ES-I3 (cell line): ENCODE results near the gene SYNPR.

ENCODE experiments used
- H3K36me3 ChIP-seq: 2 replicates; pipeline ENCODE4 v1.6.1; 2013; ENCODE audit warnings: mild to moderate bottlenecking, low read length, control low read depth, moderate library complexity; ENCODE audit not compliant: insufficient read depth
- H3K4me1 ChIP-seq: 2 replicates; pipeline ENCODE4 v1.6.1; 2013; ENCODE audit warnings: mild to moderate bottlenecking, control low read depth, low read length; ENCODE audit not compliant: insufficient read depth
- H3K9ac ChIP-seq: 2 replicates; pipeline ENCODE4 v1.6.1; 2013; ENCODE audit warnings: low read depth, mild to moderate bottlenecking, low read length, moderate library complexity
- H3K9me3 ChIP-seq: 2 replicates; pipeline ENCODE4 v1.6.1; 2013; ENCODE audit warnings: mild to moderate bottlenecking, low read length, moderate library complexity; ENCODE audit not compliant: control insufficient read depth, insufficient read depth

Gene SYNPR

DNA sequence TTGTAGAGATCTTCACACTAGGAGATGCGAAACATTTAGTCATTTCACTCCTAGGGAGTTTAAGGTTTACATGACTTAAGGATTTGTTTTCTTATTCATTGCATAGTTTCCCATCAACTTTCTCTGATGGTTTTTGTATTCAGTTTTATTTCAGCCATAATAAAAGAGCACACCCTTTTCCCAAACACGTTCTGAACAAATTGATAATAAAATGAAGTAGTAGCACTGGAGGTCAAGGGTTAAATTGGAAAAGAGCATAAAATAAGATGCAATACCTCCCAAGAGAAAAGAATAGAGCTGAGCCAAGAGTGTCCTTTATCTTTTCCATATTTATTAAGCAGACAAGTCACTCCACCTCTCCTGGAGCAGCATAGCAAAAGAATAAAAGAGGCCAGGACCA, 104.9 kb downstream of the SYNPR start:
- Histone ChIP-seq H3K4me1 (peaks cover 5% of the 10 kb centered on the region), H3K9me3 (no peaks in the 10 kb centered on the region), H3K9ac (no peak overlapping the region), H3K36me3 (no peaks in the 10 kb centered on the region)

- H3K9me3 ChIP-seq: no peaks in the 10 kb centered on the region
- H3K36me3 ChIP-seq: no peaks in the 10 kb centered on the region
- H3K9ac ChIP-seq: no peak overlapping the region
- H3K4me1 ChIP-seq: peaks cover 5% of the 10 kb centered on the region
These were observed 106.3 kb downstream of the SYNPR start for GRCh38 chr3:63384382-63384781.

- H3K36me3 ChIP-seq: no peaks in the 10 kb centered on the region
- no peaks in the 10 kb centered on the region for H3K9me3 ChIP-seq
- no peak overlapping the region for H3K9ac ChIP-seq
- peaks cover 5% of the 10 kb centered on the region for H3K4me1 ChIP-seq
These were observed 107.5 kb downstream of the SYNPR start for GRCh38 chr3:63385629-63386028.

- Histone ChIP-seq H3K36me3 (no peaks in the 10 kb centered on the region), H3K4me1 (peaks cover 5% of the 10 kb centered on the region), H3K9me3 (no peaks in the 10 kb centered on the region), H3K9ac (no peak overlapping the region)
These were observed 108.5 kb downstream of the SYNPR start for GRCh38 chr3:63386568-63386967.

DNA sequence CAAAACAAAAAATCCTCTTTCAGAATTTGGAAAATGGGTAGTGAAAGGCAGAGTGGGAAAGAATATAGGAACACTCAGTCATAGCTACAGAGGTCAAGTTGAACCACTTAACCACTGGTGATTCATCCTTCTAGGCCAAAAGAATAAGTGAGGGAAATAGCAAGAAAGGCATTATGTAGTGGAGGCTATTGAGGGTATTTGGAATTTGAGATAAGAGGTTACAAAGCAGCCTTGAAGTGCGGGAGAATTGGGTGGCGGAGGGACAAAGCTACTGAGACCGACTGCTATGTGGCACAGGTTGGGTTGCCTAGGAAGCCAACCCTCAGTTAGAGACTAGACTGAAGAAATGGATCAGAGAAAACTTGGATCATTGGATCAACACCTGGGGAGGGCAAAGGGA, 109.5 kb downstream of the SYNPR start:
- no peak overlapping the region for H3K9ac ChIP-seq
- no peaks in the 10 kb centered on the region for H3K36me3 ChIP-seq
- peaks cover 5% of the 10 kb centered on the region for H3K4me1 ChIP-seq
- H3K9me3 ChIP-seq: no peaks in the 10 kb centered on the region

DNA sequence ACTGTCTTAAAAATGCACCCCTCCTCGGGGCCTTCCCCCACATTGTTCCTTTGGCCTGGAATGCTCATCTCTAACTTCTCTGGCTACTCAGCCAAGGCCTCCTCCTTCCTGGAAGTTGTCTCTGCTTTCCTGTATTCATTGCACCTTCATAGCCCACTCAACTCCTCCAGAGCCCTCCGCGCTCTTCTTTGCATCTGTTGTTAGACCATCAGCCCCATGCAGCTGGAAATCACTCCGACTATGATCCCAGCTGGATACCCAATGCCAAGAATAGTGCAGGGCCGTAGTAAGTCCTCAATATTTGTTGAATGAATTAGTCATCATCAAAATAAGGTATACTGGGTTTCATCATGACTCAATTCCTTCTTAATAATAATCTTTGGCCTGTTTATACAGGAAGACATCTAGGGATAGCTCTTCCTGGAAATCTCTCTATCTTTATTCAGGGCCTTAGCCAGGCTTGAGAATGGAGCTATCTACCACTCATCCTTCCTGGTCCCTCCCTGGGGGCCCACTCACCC, 112.7 kb downstream of the SYNPR start:
- peaks cover 5% of the 10 kb centered on the region; the same call in 1 of the 2 replicates for H3K4me1 ChIP-seq
- H3K9ac ChIP-seq: no peak overlapping the region
- H3K9me3 ChIP-seq: no peaks in the 10 kb centered on the region
- H3K36me3 ChIP-seq: no peaks in the 10 kb centered on the region

GRCh38 chr3:63395960-63396359, 117.9 kb downstream of the SYNPR start:
- Histone ChIP-seq H3K9ac (no peak overlapping the region), H3K36me3 (no peaks in the 10 kb centered on the region), H3K4me1 (peaks cover 4% of the 10 kb centered on the region; the same call in 1 of the 2 replicates), H3K9me3 (no peaks in the 10 kb centered on the region)

DNA sequence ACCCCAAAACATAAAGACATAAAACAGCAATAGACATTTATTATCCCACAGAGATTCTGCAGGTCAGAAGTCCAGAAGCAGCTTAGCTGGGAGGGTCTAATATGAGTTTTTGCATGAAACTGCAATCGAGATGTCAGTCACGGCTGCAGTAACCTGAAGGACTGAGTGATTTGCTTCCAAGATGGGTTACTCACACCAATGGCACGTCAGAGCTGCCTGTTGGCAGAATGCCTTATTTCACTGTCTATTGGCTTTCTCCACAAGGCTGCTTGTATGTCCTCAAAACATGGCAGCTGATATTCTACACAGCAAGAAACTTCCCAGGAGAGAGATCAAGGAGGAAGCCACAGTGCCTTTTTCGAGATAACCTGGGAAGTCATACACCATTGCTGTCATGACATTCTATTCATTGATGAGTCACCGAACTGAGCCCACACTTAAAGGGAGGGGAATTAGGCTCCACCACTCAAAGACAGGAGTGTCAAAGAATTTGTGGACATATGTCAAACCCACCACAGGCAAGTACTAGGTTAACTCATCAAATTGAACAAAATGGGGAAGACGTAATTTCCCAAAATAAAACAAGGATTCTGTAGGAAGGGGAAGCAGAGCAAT, 122.2 kb downstream of the SYNPR start:
- Histone ChIP-seq H3K4me1 (peaks cover 4% of the 10 kb centered on the region; the same call in 1 of the 2 replicates), H3K9ac (no peak overlapping the region), H3K9me3 (no peaks in the 10 kb centered on the region), H3K36me3 (no peaks in the 10 kb centered on the region; the same call in 1 of the 2 replicates)

- Histone ChIP-seq H3K9me3 (no peaks in the 10 kb centered on the region), H3K4me1 (no peaks in the 10 kb centered on the region), H3K9ac (no peak overlapping the region), H3K36me3 (no peaks in the 10 kb centered on the region; the same call in 1 of the 2 replicates)
These were observed 127.8 kb downstream of the SYNPR start for GRCh38 chr3:63405882-63406281.

DNA sequence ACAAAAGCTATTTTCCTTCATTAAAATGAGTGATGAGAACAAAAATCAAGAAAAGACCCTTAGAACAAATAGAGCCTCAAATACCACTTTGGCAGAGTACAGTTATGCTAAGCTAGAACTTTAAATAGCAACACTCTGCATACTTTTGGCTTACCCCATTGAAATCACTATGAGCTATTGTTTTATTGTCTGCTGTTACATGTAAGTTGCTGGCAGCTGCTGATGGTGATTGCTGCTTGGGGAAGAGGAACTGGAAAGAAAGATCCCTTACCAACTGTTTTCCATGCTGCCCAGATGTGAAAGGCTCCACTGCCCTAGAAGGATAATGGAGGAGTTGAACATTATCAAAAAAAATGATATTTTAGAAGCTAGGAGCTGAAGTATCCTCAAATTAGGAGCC, 135.4 kb downstream of the SYNPR start:
- no peaks in the 10 kb centered on the region for H3K36me3 ChIP-seq
- H3K9me3 ChIP-seq: no peaks in the 10 kb centered on the region
- no peak overlapping the region for H3K9ac ChIP-seq
- peaks cover 17% of the 10 kb centered on the region; the same call in 1 of the 2 replicates for H3K4me1 ChIP-seq

DNA sequence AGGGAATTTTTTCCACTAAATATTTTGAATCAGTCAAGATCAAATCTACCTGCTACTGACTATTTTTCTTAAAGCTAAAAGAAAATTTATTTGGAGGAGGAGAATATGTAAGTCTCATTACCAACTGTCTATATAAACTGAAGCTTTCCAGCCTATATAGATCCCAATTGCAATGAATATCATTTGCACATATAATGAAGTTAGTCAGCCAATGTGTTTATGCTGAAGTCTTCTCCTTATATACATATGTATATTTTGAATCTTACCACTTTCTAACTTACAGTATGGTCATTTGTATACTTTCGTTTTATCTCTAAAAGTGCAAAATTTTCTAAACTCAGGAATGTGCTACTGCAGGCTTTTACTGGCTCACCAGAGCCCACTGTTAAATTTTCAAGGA, 136.5 kb downstream of the SYNPR start:
- H3K36me3 ChIP-seq: no peaks in the 10 kb centered on the region
- no peak overlapping the region for H3K9ac ChIP-seq
- H3K4me1 ChIP-seq: peaks cover 17% of the 10 kb centered on the region; the same call in 1 of the 2 replicates
- H3K9me3 ChIP-seq: no peaks in the 10 kb centered on the region

DNA sequence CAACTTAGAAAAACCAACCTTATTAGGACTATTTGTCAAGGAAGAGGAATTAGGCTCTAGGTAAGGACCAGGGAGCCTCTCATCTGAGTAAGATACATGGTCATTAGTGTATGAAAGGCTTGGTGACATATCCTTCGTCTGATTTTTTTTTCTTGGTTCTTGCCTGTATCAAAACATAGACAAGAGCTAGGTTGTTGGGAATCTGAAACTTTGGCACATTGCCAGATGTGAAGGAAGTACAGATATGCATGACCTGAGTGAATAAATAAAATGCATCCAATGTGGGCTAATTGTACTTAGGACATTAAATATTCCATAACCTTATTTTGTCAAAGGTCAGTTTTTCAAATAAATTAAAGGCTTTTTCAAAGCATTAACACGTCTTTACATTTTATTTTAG, 151.8 kb downstream of the SYNPR start:
- no peaks in the 10 kb centered on the region for H3K36me3 ChIP-seq
- H3K4me1 ChIP-seq: 0 out of 2 replicates have a peak, but pooled peaks cover 3% of the 10 kb centered on the region
- no peaks in the 10 kb centered on the region for H3K9me3 ChIP-seq
- no peak overlapping the region for H3K9ac ChIP-seq

DNA sequence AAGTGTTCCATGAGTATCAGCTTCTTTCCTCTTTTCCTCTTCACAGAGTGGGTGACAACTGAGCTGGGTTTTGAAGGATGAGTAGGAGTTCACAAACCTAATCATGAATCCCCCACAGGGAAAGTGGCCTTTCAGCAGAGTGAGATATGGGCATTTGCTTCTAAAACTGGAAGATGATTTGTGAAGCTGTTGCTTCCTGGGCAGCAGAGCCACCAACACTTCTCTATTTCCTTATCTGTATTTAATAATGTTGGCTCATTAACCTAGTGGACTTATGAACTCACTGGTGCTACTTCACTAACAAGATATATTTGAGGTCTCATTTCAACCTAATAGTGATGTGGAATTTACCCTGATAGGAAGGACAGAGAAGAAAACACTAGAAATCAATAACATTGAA, 152.8 kb downstream of the SYNPR start:
- Histone ChIP-seq H3K9ac (no peak overlapping the region), H3K4me1 (0 out of 2 replicates have a peak, but pooled peaks cover 3% of the 10 kb centered on the region), H3K9me3 (no peaks in the 10 kb centered on the region), H3K36me3 (no peaks in the 10 kb centered on the region)

GRCh38 chr3:63437858-63438257, 159.8 kb downstream of the SYNPR start:
- no peaks in the 10 kb centered on the region for H3K9me3 ChIP-seq
- peaks cover 15% of the 10 kb centered on the region for H3K4me1 ChIP-seq
- no peaks in the 10 kb centered on the region for H3K36me3 ChIP-seq
- H3K9ac ChIP-seq: no peak overlapping the region

GRCh38 chr3:63438826-63439371, 160.8 kb downstream of the SYNPR start:
- Histone ChIP-seq H3K4me1 (peaks cover 25% of the 10 kb centered on the region), H3K9ac (no peak overlapping the region), H3K36me3 (no peaks in the 10 kb centered on the region), H3K9me3 (no peaks in the 10 kb centered on the region)
